GM18498 (cell line): ENCODE results near the gene GREB1.
"Not testable (repeated sequence)": the region's sequence is repeated elsewhere in the genome, so short reads cannot be mapped to it uniquely, and the experiment has no call there.

Source experiments
- ATAC-seq: cut with Tn5 transposase; IDR thresholded peaks from one replicate; pipeline ENCODE4 v1.9.1; 2021; ENCODE audit warnings: mild to moderate bottlenecking, moderate library complexity; ENCODE audit not compliant: unreplicated experiment

The GREB1 gene

GRCh38 chr2:11658208-11659114 lies 124.6 kb downstream of the GREB1 start:
- no peak for ATAC-seq

DNA sequence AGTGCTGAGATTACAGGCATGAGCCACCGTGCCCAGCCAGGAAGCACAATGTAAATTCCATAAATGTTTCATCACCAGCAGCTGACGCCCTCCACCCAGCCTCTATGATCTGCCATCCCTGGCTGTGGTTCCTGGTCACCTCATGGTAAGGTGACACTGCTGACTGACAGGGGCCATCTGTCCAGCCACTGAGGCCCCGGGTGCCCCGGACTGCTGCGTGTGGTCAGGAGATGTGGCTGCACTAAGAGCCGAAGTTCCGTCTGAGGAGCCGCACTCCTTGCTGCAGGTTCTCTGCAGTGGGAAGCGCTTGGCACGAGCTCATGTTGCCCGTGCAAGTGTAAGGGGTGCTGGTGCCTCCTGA lies 125.2 kb downstream of the GREB1 start:
- no peak for ATAC-seq

DNA sequence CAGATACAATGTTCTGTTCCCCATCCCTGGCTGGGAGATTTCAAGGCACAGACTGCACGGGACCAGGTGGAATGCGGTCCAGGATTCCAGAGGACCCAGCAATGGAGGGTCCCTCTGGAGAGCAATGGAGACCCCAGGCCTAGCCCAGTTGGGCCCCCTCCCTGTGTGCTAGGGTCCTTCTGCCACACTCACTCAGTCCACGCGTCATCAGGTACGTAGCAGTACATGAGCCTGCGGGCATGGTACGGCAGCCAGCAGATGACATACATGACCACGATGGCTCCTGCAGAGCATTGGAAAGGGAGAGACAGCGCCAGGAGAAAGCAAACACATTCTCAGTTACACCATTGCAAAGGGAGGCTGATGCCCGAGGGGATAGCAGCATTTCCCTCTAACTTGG lies 126.0 kb downstream of the GREB1 start:
- ATAC-seq: no peak

DNA sequence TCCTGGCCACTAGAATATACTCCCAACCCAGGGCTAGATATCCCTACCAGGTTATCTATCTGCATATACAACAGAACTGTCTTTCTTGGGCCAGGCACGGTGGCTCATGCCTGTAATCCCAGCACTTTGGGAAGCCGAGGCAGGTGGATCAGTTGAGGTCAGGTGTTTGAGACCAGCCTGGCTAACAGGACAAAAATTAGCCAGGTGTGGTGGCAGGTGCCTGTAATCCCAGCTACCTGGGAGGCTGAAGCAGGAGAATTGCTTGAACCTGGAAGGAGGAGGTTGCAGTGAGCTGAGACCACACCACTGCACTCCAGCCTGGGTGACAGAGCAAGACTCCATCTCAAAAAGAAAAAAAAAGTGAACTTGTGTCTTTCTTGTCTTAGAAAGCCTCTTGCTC lies 126.6 kb downstream of the GREB1 start:
- not testable (repeated sequence) for ATAC-seq

GRCh38 chr2:11661891-11662435 lies 128.1 kb downstream of the GREB1 start:
- no peak for ATAC-seq

GRCh38 chr2:11662882-11663281 lies 129.0 kb downstream of the GREB1 start:
- no peak for ATAC-seq

- ATAC-seq: no peak
Observed at GRCh38 chr2:11663427-11663826, 129.6 kb downstream of the GREB1 start.

DNA sequence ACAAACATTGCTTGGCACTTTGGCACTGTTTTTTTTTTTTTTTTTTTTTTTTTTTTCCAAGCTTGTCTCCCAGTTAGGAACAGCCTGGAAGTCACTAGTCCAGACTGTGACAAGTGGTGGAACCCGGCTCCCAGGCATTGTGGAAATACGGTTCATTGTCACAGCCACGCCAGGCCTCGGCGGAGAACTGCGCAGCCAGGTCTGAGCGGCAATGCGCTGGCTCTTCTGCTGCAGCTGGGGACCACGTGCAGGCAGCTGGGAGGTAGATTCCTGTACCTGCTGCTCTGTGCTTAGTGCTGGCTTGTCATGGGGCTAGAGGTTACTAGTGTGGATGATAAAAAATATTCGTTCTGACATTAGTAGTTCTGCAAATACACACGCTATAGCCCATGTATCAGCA lies 131.2 kb downstream of the GREB1 start:
- no peak for ATAC-seq

DNA sequence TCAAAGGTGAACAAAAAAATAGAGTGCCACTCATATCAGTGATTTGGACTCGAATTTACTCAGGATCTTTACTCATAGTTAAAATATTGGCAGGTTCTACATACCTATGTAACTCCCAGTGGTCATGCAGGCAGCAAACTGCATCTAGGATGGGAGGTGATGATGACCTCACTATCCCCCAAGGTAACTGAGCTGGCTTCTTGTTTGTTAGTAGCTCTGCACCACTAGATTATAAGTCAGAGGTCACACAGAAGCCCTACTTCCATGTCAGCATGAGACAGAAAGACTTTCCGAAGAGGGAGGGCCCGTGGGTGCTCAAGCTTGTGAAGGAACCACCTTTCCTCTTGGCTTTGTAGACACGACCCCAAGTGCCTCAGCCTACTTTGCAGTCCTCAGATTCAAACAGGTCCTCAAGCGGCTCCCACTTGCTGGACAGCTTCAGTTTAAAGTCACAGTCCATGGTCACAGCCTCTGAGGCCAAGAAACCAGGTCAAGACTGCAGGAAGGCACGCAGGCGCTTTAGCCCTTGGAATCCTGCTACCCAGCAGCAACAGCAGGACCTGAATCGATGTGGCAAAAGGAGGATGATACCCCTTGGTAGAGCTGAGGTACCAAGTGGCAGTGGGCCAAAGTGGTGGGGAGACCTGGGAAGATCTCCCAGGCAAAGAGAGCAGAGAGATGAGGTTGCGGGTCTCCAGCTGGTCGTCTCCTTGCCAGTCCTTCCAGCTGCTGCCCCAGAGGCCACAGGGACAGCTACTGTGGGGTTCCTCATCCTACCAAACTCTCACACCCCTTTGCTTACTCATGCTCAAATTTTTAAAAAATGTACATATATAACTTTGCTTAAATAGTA lies 131.9 kb downstream of the GREB1 start:
- ATAC-seq: no peak

GRCh38 chr2:11667194-11667593 lies 133.3 kb downstream of the GREB1 start:
- ATAC-seq: no peak

- ATAC-seq: no peak
Observed at GRCh38 chr2:11667866-11668637, 134.2 kb downstream of the GREB1 start.

DNA sequence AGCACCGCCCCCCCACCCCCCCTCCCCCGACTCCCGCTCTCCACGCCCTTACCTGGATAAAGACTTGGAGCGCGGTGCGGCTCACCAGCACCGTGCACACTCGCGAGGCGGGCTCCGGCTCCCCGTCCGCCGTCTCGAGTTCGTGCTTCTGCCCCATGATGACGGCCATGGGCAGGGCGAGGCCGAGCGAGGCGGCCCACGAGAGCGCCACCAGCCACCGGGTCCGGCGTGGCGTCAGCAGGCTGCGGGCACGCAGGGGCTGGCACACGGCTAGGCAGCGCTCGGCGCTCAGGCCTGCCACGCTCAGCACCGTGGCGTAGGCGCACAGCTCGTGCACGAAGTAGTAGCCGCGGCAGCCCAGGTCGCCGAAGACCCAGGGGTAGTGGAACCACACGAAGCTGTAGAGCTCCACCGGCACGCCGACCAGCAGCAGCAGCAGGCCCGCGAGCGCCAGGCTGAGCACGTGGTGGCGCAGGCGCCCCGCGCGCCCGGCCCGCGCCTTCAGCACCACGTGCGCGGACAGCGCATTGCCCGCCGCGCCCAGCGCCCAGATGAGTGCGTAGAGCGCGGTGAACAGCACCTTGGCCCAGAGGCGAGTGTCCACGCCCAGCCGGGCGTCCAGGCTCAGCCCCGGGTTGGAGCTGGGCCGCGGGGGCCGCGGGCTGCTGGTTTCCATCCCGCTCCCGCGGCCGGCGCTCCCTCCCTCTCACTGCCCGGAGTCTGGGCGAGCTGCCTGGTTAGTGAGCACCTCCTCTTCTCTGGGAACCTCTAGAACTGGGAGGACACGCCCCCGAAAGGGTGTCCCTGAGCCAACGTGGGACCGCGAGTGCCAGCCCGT lies 135.8 kb downstream of the GREB1 start, which contains the start of gene NTSR2:
TSS of gene NTSR2 (minus strand) at position 742 of the 838 bp plus-strand sequence. CDS start at position 676, 66 bp downstream.
- ATAC-seq: no peak

- no peak for ATAC-seq
Observed at GRCh38 chr2:11672407-11672806, 138.6 kb downstream of the GREB1 start.

DNA sequence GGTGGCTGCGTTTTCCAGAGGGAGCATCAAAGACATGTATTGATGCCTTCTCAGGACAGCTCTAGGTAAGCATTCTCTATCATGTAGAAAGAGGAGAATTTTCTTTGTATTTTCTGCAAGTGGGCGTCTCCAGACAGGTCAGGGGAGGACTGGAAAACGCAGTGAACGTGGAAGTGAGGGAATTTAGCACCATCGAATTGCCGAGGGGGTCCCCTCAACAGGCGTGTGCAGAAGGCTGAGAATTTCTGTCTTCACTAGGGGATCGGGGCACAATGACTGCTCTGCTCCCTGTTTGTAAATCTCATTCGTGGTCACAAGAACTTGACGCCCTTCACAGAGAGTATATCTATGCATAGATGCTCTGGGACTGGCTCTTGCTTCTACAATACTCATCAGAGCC lies 141.1 kb downstream of the GREB1 start:
- ATAC-seq: no peak

- no peak for ATAC-seq
Observed at GRCh38 chr2:11675423-11676112, 141.7 kb downstream of the GREB1 start.

DNA sequence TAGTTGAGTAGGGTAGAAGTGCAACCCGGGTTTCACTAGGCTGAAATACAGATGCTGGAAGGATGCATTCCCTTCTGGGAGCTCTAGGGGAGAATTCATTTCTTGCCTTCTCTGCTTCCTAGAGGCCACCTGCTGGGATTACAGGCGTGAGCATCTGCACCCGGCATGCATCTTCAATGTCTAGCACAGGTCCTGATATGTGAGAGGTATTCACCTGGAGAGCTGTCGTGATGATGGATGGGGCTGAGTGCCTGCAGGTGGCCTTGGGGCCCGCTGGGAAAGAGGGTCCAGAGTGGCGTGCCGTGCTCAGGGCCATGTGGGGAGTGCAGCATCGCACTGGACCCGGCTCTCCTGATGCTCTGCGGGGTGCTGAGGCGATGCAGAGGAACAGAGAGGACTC lies 142.8 kb downstream of the GREB1 start:
- ATAC-seq: no peak

DNA sequence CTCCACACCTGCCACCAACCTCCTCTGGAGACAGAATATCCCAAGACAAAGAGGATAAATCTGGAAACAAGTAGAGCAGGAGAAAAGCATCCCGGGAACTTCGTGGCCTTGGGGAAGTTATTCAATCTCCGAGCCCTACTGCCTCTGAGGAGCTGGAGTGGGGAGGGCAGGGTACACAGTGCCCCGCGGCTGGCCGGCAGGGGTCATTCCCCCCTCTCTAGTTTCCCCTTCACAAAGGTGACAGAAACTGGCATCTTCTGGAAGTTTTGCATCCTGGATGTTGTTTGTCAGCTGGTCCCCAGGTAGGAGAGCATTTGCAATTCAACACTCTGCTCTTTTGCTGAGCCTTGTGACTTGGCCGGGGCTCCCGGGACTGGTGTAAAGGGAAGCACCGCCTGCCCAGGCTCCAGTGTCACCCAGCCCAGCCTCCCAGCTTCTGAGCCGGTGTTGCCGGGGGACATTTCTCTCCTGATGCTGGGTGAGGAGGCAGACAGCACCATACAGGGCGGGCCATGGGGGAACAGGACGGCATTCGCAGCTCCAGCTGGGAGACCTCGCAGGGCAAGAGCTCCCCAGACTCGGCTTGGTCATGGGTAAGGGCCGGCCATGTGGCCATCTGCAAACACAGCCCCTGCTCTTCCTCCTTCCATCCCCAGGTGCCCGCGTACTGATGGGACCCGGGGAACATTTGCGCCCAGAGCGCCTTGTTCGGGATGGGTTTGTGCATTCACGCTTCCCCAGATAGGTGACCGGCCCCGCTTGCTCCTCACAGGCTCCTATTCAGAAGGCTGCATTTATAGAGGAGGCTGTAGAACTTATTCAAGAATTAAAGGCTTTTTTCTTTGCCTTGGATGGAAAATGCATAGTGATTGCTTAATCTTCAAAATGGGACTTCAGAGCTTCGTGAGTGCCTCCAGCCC lies 143.6 kb downstream of the GREB1 start:
- no peak for ATAC-seq

DNA sequence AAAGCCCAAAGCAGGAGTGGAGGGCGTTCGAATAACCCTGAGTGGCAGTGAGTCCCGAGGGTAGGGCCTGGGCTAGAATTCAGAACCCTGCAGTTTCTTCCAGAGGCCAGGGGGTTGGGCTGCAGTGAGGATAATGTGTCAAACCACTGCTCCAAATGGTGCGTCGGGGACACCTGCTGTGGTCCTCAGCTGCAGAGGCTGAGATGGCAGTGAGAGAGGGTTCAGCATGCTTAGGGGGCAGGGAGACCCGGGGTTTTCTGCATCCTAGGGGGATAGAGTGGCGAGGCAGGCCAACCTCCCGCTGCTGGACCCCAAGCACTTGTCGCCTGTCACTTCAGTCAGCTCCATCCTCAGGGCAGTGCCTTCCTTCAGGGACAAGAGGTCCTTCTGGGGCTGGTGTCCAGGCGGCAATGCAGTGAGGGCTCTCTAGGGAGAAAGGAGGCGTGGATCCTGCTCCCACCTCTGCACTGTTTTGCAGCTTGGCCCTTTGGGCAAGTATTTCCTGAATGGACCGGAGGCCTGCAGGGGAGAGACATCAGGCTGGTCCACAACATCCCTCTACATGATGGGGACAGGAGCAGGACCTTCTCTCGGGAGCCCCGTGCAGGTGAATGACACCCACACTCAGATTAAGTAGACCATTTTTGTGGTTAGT lies 144.6 kb downstream of the GREB1 start:
- ATAC-seq: no peak
